ENCODE data around the gene KIAA0319L. TPM values are rescaled to one million over a fixed set of nuclear protein-coding genes. Genes with fewer than 3 reads are reported as not detected.

Gene KIAA0319L
- total RNA-seq, 2 donors from 2014 or later: 68.4 to 77.6 TPM

- H3K4me1 ChIP-seq (ENCODE audit: control insufficient read depth, insufficient read depth, low read length): peaks cover 4% of the 10 kb centered on the region
- Mint-ChIP-seq H3K4me1 (peaks cover 5% of the 10 kb centered on the region), H3K9me3 (no peaks in the 10 kb centered on the region), H3K36me3 (ENCODE audit: low read depth) (peaks cover 14% of the 10 kb centered on the region), H3K4me3 (no peak overlapping the region), H3K27ac (no peak overlapping the region), H3K27me3 (ENCODE audit: insufficient read depth) (peaks cover 50% of the 10 kb centered on the region)
- no peak overlapping the region for H3K27ac ChIP-seq (ENCODE audit: low read depth, low read length)
- TF ChIP-seq CTCF (conservative IDR thresholded peaks at IDR 0.05): no peak
- H3K9me3 ChIP-seq (ENCODE audit: control insufficient read depth, low read length): no peaks in the 10 kb centered on the region
- no peak overlapping the region for H3K4me3 ChIP-seq (ENCODE audit: low read length)
- 62 to 66% methylated on average over 9 of the region's 9 CpGs for WGBS, 2 experiments (ENCODE audit: insufficient coverage in 1 of 2, insufficient read length in 1 of 2)
- no peak for DNase-seq
- peaks cover 35% of the 10 kb centered on the region for H3K27me3 ChIP-seq (ENCODE audit: control insufficient read depth, insufficient read depth, low read length, poor library complexity, severe bottlenecking)
- H3K36me3 ChIP-seq (ENCODE audit: control insufficient read depth, insufficient read depth, low read length): peaks cover 4% of the 10 kb centered on the region
- no peak overlapping the region for H3K9ac ChIP-seq (ENCODE audit: extremely low read depth, low read length, poor library complexity, severe bottlenecking)
Measured at GRCh38 chr1:35567947-35568558, 10.8 kb upstream of the KIAA0319L start.

DNA sequence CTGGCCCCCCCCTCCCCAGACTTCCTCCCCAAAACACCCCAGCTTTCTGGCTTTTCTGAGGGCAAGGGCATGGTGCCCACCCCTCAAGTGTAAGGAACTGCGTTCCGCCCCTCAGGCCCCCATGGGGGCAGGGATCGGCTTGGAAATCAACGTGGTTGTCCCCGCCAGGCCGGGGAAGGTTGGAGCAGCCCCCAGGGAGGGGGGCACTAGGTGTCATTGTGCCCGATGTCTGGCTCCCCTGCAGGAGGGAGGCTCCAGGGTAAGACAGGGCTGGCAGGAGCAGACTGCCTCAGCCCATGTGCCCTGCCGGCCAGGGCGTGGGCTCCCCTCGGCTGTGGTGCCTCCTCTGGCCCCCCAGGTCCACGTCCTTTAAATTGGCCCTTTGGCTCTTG, 8.5 kb upstream of the KIAA0319L start:
- no peak overlapping the region for H3K4me3 ChIP-seq (ENCODE audit: low read length)
- H3K4me1 ChIP-seq (ENCODE audit: control insufficient read depth, insufficient read depth, low read length): peaks cover 4% of the 10 kb centered on the region
- WGBS, 2 experiments (ENCODE audit: insufficient coverage in 1 of 2, insufficient read length in 1 of 2): 86 to 92% methylated on average over 4 to 11 of the region's 11 CpGs
- peaks cover 17% of the 10 kb centered on the region for H3K36me3 ChIP-seq (ENCODE audit: control insufficient read depth, insufficient read depth, low read length)
- H3K27ac ChIP-seq (ENCODE audit: low read depth, low read length): no peak overlapping the region
- H3K27me3 Mint-ChIP-seq (ENCODE audit: insufficient read depth): peaks cover 26% of the 10 kb centered on the region
- H3K4me1 Mint-ChIP-seq: peaks cover 7% of the 10 kb centered on the region
- peak; percentile 30 for DNase-seq
- H3K27ac Mint-ChIP-seq: no peak overlapping the region
- no peaks in the 10 kb centered on the region for H3K9me3 ChIP-seq (ENCODE audit: control insufficient read depth, low read length)
- peaks cover 12% of the 10 kb centered on the region for H3K27me3 ChIP-seq (ENCODE audit: control insufficient read depth, insufficient read depth, low read length, poor library complexity, severe bottlenecking)
- H3K9ac ChIP-seq (ENCODE audit: extremely low read depth, low read length, poor library complexity, severe bottlenecking): no peak overlapping the region
- H3K9me3 Mint-ChIP-seq: no peaks in the 10 kb centered on the region
- H3K4me3 Mint-ChIP-seq: no peak overlapping the region
- TF ChIP-seq CTCF (conservative IDR thresholded peaks at IDR 0.05): no peak
- peaks cover 28% of the 10 kb centered on the region for H3K36me3 Mint-ChIP-seq (ENCODE audit: low read depth)

- H3K27ac Mint-ChIP-seq: peak overlapping the region; percentile 68
- peaks cover 28% of the 10 kb centered on the region for H3K36me3 Mint-ChIP-seq (ENCODE audit: low read depth)
- H3K27me3 Mint-ChIP-seq (ENCODE audit: insufficient read depth): peaks cover 20% of the 10 kb centered on the region
- WGBS, 2 experiments (ENCODE audit: insufficient coverage in 1 of 2, insufficient read length in 1 of 2): 92 to 97% methylated on average over 17 to 28 of the region's 28 CpGs
- peak; percentile 10 for TF ChIP-seq CTCF (conservative IDR thresholded peaks at IDR 0.05)
- Histone ChIP-seq H3K9me3 (ENCODE audit: control insufficient read depth, low read length) (no peaks in the 10 kb centered on the region), H3K27me3 (ENCODE audit: control insufficient read depth, insufficient read depth, low read length, poor library complexity, severe bottlenecking) (peaks cover 6% of the 10 kb centered on the region), H3K4me3 (ENCODE audit: low read length) (no peak overlapping the region), H3K27ac (ENCODE audit: low read depth, low read length) (no peak overlapping the region), H3K9ac (ENCODE audit: extremely low read depth, low read length, poor library complexity, severe bottlenecking) (no peak overlapping the region), H3K36me3 (ENCODE audit: control insufficient read depth, insufficient read depth, low read length) (peaks cover 19% of the 10 kb centered on the region), H3K4me1 (ENCODE audit: control insufficient read depth, insufficient read depth, low read length) (peaks cover 4% of the 10 kb centered on the region)
- no peak for DNase-seq
- H3K9me3 Mint-ChIP-seq: no peaks in the 10 kb centered on the region
- no peak overlapping the region for H3K4me3 Mint-ChIP-seq
- peaks cover 7% of the 10 kb centered on the region for H3K4me1 Mint-ChIP-seq
Measured at GRCh38 chr1:35564884-35565741, 7.9 kb upstream of the KIAA0319L start.
